T-helper 9 cell (primary cell): ENCODE data around the gene TBC1D17.
A peak's percentile ranks its signal among the peaks of the same experiment; 100 is the strongest.

Source experiments
- DNase-seq: peaks from one replicate; pipeline ENCODE4 v3.0.0-alpha.2; 2020

TBC1D17 gene

DNA sequence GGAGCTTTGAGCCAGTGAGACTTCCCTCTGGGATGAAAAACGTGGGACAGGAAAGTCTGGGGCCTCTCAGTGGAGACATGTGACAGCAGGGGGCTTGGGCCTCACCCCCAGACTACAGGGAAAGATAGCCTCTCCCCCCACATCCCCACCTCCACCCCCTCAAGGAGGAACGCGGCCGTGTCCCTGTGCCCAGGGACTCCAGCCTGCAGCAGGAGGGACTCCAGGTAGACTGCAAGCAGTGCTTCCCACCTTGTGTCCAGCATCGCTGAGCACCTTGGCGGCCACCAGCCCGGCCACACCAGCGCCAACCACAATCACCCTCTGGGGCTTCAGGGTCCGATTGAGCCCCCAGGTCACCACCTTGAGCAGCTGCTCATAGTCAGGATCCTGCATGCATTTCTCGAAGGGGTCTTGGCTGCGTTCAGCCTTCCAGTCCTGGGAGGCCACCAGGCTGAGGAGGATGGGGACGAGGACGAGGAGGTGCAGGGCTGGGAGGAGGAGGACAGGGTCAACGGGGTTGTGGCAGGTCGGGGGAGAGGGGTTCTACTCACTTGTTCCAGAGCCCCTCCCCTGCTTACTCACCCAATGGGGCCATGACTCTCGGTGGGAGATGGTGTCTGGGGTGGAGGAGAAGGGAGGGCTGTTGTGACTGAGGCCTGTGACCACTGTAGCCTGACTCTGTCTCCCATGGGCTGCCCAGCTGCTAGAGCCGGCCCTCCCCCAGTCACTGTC lies 18.2 kb downstream of the TBC1D17 start:
- no peak for DNase-seq

DNA sequence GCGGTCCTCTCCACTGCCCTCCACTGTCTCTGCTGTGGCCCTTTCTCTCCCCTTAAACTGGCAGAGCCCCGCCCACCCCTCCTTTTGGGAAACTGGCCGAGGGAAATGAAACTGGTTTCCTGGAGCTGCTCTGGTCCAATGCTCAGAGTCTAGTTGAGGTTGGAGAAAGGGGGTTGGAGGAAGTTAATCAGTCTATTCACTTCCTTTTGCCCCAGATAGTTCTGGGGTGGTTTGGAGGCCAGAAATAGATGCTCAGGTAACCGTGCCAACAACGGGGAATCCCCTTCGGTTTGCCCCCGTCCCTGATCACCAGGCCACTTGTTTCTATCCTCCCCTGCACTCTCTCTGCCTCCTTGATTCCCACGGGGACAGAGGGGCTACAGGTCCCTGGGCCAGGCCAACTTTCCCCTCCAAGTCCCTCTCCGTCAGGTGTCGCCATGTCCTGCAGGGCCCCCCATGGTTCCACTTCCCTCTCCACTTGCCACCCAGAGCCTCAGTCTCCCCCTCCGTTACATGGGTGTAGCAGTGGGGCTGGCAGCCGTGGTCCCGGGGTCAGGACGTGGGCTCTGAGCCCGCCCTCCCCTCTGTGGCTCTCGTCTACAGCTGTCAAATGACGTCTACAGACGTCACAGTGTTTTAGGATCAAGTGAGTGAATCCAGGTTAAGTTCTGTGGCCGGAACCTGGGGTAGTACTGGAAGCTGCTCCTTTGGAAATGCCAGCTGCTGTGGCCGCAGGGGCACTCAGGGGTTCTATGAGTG lies 19.5 kb downstream of the TBC1D17 start, which contains the start of gene IL4I1:
TSS of gene IL4I1 (minus strand) at position 25 of the 759 bp plus-strand sequence. CDS start 727 bp downstream, outside the sequence.
- DNase-seq, result peak; percentile 65

DNA sequence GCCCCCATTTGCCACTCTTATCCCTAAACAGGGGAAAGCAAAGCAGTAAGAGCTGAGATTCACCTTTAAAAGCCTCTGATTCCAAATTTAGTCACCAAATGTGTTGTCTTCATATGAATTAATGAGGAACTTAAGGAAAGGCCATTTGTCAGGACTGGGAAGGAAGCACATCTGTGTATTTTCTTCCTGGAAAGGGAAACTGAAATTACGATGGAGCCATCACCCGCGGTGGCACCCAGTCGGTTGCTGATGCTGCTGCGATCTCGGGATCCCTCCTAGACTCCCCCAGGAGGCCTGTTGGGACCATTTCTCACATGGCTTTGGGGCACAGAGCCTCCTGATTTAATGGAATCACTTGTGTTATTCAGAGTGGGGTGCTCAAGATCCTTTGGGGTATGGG lies 26.6 kb downstream of the TBC1D17 start:
- DNase-seq, result no peak

DNA sequence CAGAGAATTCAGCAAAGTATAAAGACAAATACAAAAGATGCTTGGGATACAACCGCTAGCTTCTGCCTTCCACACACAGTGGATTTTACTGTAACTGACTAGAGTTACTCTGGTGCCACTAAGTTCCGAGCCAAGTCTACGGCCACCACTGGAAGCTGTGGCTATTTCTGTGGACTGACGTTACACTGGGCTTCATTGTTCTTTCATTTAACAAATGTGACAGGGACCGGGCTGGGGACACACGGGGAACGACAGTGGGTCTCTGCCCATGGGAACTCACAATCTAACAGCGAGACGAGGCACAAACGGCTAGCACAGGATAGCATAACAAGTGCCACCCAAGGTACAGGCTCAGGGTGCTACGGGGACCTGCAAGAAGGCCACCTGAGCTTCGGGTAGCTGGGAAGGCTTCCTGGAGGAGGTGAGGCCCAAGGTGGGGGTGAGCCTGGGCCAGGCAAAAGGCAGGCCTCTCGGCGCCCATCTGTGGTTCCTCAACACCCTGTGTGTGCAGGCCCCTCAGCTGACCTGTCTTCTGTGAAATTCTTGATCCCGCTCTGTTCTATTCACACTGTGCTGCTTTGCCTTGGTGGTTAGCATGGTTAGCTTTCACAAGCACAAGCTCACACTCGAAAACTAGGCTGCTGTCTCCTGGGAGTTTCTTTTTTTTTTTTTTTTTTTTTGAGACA lies 29.5 kb downstream of the TBC1D17 start:
- no peak for DNase-seq

GRCh38 chr19:49907745-49908446 lies 30.4 kb downstream of the TBC1D17 start:
- DNase-seq, result no peak

GRCh38 chr19:49908480-49909420 lies 31.2 kb downstream of the TBC1D17 start:
- no peak for DNase-seq

DNA sequence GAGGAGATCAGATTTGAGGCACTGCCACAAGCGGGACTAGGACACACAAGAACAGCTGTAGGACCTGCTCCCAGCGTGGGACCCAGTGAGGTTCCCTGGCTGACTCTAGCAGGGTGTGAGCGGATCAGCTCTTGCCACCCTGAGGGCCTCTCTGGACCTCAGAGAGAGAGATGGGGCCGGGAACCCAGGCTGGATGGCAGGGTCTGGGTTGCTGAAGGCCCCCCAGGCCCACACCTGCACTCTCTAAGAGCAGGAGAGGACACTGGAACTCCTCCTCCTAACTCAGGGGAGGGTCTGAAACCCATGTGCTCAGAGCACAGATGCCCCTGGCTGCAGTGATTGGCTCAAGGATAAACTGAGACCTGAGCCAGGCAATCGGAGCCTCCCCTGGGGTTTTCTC lies 32.7 kb downstream of the TBC1D17 start:
- DNase-seq, result no peak

DNA sequence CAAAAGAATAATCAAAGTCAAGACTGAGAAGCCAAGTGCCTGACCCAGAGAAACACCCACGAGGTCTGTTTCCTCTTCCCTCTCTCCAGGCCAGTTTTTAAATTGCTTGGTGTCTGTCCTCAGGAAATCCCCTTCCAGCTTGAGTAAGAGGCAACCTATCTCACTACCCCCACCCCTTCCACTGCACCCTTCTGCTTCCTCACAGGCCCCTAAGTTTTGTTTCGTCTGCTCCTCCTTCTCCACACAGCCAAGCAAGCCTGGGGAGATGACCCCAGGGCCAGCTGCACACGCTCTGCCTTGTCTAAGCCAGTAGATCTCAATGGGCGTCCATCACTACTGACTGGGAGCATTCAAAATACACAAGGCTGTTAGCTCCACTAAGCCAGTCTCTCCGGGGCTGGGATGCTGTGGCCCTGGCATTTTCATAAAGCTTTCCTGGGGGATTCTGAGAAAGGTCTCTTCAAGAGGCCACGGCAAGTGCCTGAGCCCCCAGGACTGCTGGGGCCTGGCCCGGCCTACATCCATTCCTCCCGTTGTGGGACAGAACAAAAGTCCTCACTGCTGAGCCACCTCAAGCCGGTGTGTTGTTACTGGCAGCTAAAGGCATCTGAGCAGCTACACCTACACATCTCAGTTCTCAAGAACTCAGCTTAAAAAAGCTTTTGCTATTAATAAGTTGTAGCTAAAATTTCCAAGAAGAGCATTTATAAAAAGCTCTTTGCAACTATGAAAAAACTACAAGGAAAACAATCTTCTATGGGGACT lies 34.1 kb downstream of the TBC1D17 start:
- no peak for DNase-seq

DNA sequence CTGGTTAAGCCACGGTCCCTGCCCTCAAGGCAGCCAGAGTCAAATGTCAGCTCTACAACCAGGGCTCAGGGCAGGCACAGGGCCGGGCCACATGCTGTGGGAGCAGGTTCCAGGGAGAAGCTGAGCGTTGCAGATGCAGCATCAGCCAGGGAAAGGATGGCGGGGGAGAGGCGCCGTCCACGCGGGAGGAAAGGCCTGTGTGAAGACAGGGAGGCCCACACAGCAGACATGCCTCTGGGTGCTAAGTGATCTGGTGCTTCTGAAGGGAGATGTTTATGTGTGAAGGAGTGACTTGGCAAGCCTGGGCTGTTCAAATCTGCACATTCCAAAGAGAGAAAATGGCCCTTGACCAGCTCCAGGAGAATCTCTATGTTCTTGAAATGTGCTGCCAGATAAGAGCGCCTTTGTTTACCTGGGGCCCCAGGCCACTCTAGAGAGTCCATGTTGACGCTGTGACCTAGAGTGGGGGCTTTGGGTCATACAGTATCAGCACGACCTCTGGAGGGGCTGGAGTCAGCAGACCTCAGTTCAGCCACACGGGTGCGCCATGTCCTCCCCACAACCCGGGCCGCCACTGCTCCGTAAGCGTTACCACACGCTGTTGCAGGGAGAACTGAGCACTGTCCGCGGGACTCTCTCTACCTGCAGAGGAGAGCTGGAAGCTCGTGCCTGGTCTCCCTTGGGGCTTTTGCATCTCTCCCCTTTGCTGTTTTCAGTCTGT lies 35.6 kb downstream of the TBC1D17 start:
- DNase-seq, result no peak

DNA sequence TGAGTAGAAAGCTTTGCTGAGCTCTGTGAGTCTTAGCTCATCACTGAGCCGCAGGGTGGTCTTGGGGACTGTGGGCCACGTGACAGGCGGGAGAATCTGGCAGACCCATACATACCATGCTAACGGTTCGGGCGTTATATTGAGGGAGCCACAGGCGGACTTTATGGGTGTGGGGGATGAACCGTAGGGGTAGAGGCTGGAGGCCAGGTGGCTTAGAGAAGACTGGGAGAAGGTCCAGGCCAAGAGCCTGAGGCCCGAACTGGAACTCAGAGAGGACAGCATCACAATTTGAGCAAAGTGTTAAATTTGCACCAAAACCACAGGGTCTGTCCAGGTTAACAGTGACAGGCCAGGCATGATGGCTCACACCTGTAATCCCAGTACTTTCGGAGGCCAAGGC lies 36.2 kb downstream of the TBC1D17 start:
- no peak for DNase-seq

- no peak for DNase-seq
Observed at GRCh38 chr19:49915271-49915670, 37.8 kb downstream of the TBC1D17 start.

DNA sequence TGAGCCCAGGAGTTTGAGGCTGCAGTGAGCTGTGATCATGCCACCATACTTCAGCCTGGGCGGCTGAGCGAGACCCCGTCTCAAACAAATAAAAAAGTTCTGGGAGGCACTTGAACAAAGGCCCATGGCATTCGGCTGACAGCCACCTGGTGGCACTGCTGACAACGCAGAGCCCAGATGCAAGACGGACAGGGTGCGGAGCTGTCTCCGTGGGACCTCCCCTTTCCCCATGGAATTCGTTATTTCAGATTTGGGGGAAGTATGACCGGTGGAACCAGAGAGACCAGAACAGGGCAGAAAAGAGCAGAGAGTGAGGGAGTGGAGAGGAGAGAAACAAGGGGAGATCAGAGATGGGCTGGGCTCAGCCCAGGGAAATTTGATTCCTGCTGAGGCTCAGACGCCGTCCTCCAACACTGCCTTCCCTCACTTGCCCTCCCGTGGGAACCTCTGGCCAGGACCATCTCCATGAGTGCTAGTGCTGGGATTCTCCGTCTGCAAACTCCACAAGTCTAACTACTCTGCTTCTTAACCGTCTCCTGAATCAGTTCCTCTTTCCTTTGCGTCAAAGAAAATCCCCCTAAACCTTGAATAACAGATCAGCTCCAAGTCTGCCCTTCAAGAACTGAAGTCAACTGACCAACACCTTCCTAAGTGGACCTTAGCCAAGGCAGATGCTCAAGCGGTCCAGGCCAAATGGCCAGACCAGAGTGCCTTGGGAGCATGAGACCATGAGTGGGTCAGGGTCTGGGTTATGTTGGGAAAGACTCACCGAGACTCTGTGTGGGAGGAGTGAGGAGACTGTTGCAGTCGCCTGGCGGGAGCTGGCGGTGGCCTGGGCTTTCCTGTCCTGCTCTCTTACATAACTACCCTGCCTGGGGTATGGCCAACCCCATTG lies 39.6 kb downstream of the TBC1D17 start:
- DNase-seq, result no peak

- DNase-seq, result no peak
Observed at GRCh38 chr19:49918089-49918488, 40.6 kb downstream of the TBC1D17 start.

DNA sequence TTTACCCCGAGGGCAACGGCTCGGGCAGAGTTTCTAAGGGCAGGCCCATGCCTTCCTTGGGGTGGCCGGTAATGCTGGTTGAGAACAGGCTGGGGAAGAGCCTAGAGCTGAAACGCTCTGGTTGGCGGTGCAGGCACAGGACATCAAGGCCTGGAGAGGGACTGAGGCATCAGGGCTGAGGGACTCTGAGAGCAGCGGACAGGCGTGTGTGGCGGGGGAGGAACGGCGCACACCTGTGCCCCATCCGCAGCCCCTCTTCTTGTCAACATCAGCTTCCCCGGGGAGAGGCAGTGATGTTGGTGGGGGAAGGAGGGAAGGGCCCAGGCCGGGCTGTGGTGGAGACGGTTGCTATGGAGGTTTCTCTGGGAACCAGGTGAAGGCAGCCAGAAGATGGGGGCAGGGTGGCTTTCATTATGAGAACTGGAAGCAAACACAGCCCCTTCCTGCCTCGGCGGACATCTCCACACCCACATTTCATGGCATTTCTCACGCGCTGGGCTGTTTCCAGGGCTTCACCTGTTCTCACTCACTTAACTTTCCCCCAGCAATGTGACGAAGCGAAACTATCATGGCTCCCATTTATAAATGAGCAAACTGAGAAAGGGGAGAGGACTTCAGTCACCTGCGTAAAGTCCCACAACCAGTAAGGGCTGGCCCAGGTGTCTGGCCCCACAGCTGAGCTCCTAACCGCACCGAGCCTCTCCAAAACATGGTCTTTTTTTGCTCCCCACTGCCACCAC lies 43.3 kb downstream of the TBC1D17 start:
- no peak for DNase-seq

DNA sequence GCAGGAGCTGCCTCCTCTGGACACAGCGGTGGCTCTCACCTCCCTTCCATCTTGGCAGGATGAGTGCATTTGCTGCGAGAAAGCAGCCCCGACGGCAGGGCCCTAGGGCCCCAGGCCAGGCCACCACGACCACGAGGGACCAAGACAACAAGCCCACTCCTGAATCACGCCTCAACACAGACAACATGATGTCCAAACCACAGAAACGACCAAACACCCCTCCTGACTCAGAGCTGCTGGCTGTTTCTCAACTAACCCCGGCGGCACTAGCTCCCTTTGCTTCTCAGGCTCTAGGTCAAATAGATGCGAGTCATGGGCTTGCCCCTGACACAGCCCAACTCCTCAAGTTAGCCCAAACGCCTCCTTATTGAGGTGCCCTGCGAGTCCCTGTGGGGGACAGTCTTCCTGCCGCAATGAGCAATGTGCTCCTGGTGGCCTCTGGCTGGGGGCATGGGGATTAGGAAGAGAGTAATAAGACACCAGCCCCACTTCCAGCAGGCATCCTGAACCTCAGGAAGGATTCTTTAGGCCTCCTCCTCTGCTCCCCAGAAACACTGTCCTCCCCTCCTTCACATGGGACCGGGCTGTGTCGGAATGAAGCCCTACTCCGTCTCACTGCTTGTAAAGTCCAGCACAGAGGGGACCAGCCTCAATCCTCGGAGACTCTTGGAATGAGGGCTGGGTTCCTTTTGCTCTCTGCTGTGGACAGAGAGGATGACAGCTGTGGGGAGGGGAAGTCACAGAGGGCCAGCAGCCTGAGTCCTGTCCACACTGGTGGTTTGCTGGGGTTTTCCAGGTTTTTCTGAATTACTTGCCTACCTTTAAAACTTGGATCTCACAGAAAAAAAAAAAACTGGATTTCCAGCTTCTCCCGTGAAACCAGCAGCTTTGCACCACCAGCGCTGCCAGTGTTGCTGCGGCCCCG lies 44.6 kb downstream of the TBC1D17 start:
- DNase-seq, result no peak

- DNase-seq, result no peak
Observed at GRCh38 chr19:49923055-49924003, 45.8 kb downstream of the TBC1D17 start.
